HG02571 (cell line): ENCODE results near the gene CUBN.

Experiments used
- ATAC-seq: cut with Tn5 transposase; IDR thresholded peaks from one replicate; pipeline ENCODE4 v1.9.1; 2021; ENCODE audit warnings: mild to moderate bottlenecking, moderate library complexity; ENCODE audit not compliant: unreplicated experiment

CUBN gene

GRCh38 chr10:16954280-16955030 is 175.2 kb downstream of the CUBN start:
- ATAC-seq: no peak

GRCh38 chr10:16953270-16953669 is 176.3 kb downstream of the CUBN start:
- ATAC-seq: no peak

- ATAC-seq: no peak
These were observed 177.0 kb downstream of the CUBN start for GRCh38 chr10:16952610-16953009.

GRCh38 chr10:16952080-16952479 is 177.5 kb downstream of the CUBN start:
- ATAC-seq: no peak

- ATAC-seq: no peak
These were observed 178.7 kb downstream of the CUBN start for GRCh38 chr10:16950656-16951601.

GRCh38 chr10:16949816-16950215 is 179.8 kb downstream of the CUBN start:
- no peak for ATAC-seq

DNA sequence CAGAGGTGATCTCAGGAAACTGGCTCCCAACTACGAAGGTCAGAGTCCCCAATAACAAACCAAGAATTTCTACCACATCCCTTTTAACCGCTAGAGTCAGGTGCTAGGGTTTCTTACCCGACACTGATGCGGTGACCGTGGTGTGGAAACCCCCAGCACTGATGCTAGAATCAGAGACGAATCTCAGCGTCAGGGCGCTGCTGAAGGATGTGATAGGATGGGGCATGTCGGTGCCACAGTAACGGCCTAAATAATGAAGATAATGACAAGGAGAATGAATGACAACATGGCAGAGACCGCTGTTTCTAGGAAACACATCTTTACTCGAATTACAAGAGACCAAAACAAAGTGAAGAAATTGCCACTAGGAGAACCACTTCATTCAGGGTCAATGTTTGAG is 181.2 kb downstream of the CUBN start:
- ATAC-seq: no peak

DNA sequence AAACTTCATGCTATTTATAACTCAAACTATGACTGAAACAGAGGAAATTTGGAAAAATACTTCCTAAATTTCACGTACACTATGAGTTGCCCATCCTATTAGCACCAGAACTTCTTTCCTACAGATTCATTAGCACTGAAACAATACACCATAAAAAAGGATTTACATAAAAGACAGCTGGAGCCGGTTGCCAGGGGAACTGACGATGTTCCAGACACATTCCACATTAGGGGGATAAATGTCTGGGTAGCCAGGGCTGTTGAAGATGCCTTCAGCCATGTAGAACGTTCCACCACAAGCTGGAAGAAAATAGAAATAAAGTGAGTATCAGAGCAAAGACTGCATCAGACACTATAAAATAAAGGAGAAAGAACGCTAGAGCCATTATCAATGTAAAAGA is 182.5 kb downstream of the CUBN start:
- ATAC-seq: no peak

- ATAC-seq: no peak
These were observed 184.0 kb downstream of the CUBN start for GRCh38 chr10:16945593-16945992.

GRCh38 chr10:16944986-16945385 is 184.6 kb downstream of the CUBN start:
- ATAC-seq: no peak

GRCh38 chr10:16944402-16944801 is 185.2 kb downstream of the CUBN start:
- no peak for ATAC-seq

GRCh38 chr10:16943295-16944285 is 186.0 kb downstream of the CUBN start:
- ATAC-seq: no peak

- no peak for ATAC-seq
These were observed 187.1 kb downstream of the CUBN start for GRCh38 chr10:16942381-16943078.

GRCh38 chr10:16941870-16942269 is 187.7 kb downstream of the CUBN start:
- no peak for ATAC-seq

DNA sequence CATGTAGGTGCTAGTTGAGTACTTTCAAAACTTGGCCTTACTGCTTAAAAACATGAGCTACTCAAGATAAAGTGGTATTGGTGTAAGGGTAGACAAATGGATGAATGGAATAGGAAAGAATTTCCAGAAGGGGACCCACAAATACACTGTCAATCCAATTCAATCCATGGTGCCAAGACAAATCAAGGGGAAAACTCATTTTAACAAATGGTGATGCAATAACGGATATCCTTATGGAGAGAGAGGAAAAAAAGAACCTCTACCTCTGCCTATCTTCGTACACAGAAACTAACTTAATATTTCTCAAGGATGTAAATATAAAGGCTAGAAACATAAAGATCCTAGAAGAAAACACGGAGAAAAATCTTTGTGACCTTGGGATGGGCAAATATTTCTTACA is 188.5 kb downstream of the CUBN start:
- no peak for ATAC-seq

DNA sequence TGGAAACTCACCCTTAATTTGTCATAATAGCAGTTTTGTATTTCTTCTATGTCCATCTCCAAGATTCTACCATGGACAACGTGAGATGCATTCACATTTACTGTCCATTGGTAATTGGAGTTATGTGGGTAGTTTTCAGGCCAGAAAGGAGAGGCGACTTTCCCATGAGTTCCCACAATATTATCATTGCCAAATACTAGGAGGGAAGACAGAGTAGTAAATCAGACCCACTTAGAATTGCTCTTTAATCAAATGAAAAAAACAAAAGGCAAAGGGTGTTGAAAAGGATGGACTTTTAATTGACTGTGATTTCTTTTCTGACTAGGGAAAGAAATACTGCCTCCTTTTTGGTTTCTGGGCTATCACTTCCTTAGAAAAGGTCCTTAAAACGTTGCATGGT is 190.7 kb downstream of the CUBN start:
- no peak for ATAC-seq

GRCh38 chr10:16934461-16934860 is 195.2 kb downstream of the CUBN start:
- no peak for ATAC-seq

DNA sequence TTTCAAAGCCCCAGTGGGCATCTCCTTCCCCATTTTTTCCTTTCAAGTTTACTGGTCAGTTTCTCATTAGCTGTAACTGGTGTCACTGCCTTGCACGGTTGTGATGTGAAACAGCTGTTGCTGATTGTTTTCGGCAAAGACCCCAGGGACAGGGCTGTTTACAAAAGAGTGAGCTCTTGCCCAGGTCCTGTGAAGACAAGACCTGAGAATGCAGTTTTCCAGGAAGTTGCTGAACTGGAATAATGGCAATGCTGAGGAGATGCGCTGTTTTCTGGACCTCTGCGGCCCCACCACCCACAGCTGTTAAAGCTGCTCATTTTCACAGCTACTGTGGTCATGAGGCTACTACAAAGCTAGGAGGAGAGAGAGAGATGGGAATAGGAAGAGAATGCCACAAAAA is 195.8 kb downstream of the CUBN start:
- ATAC-seq: no peak

- ATAC-seq: no peak
These were observed 197.7 kb downstream of the CUBN start for GRCh38 chr10:16931930-16932329.

GRCh38 chr10:16930540-16930939 is 199.1 kb downstream of the CUBN start:
- ATAC-seq: no peak
